Measurements from ENCODE around the gene HNRNPLL. TPM values are rescaled to one million over a fixed set of nuclear protein-coding genes. Genes with fewer than 3 reads are reported as not detected.

Gene HNRNPLL
- total and polyA plus RNA-seq, 10 donors = 4.8 to 53.4 (median 33.9) TPM

DNA sequence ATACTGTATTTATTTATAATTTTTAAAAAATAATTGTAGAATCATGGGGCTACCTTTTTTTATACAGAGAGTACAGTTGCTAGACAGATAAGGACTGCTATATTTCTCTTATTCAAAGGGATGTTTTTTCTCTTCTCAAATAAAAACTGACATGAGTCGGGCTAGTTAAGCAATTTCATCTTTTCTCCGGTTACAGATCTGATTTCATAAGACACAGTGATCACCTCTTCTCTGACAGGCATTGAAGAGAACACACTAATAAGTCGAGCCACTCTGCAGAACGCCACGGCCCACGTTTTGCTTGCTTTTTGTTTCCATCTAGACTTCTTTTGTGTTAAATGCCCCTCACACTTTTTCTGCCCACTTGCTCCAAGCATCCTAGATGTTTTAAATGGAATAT lies 85.4 kb downstream of the HNRNPLL start:
- no peaks in the 10 kb centered on the region for H3K36me3 ChIP-seq
- TF ChIP-seq CTCF (IDR thresholded peaks at IDR 0.05 in 8 of 11, conservative IDR thresholded peaks at IDR 0.05 in 3 of 11) = no peak
- no peak for TF ChIP-seq POLR2AphosphoS5 (IDR thresholded peaks at IDR 0.05)
- TF ChIP-seq POLR2A (IDR thresholded peaks at IDR 0.05) = no peak
- H3K27ac ChIP-seq = no peak overlapping the region
- no peak for DNase-seq
- H3K4me3 ChIP-seq = no peak overlapping the region
- peaks cover 0 to 5% (median 0%) of the 10 kb centered on the region in 6 donors for H3K4me1 ChIP-seq
- no peaks in the 10 kb centered on the region for H3K27me3 ChIP-seq (replicated peaks in 1 of 7)
- intact Hi-C loops (cut with DNase I; ENCODE audit: low total_unique reads) = no loop called here
- no peaks in the 10 kb centered on the region for H3K9me3 ChIP-seq
- 70 to 89% (median 78%) methylated on average over 6 of the region's 6 CpGs for WGBS, 5 donors

DNA sequence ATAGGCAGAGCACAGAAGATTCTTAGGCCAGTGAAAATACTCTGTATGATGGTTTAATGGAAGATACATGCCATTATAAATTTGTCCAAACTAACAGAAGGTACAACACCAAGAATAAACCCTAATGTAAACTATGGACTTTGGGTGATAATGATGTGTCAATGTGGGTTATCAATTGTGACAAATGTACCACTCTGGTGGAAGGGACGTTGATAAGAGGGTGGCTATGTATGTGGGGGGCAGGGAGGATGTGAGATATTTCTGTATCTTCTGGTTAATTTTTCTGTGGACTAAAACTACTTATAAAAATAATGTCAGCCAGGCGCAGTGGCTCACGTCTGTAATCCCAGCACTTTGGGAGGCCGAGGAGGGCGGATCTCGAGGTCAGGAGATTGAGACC lies 86.2 kb downstream of the HNRNPLL start:
- Histone ChIP-seq H3K27me3 (replicated peaks in 1 of 7) (no peaks in the 10 kb centered on the region), H3K4me1 (peaks cover 0 to 6% (median 0%) of the 10 kb centered on the region in 6 donors), H3K4me3 (no peak overlapping the region), H3K36me3 (no peaks in the 10 kb centered on the region), H3K27ac (no peak overlapping the region), H3K9me3 (no peaks in the 10 kb centered on the region)
- no peak for DNase-seq
- intact Hi-C loops (cut with DNase I; ENCODE audit: low total_unique reads) = no loop called here
- WGBS, 5 donors = 67 to 84% (median 78%) methylated on average over 6 of the region's 6 CpGs
- TF ChIP-seq CTCF (IDR thresholded peaks at IDR 0.05 in 8 of 11, conservative IDR thresholded peaks at IDR 0.05 in 3 of 11) (no peak), POLR2AphosphoS5 (IDR thresholded peaks at IDR 0.05) (no peak), POLR2A (IDR thresholded peaks at IDR 0.05) (no peak)

GRCh38 chr2:38516122-38516521 lies 86.6 kb downstream of the HNRNPLL start:
- Histone ChIP-seq H3K27me3 (replicated peaks in 1 of 7) (no peaks in the 10 kb centered on the region), H3K27ac (no peak overlapping the region), H3K4me1 (peaks cover 0 to 6% (median 0%) of the 10 kb centered on the region in 6 donors), H3K36me3 (no peaks in the 10 kb centered on the region), H3K9me3 (no peaks in the 10 kb centered on the region), H3K4me3 (no peak overlapping the region)
- intact Hi-C loops (cut with DNase I; ENCODE audit: low total_unique reads) = no loop called here
- 80 to 91% (median 85%) methylated on average over 3 of the region's 3 CpGs for WGBS, 5 donors
- TF ChIP-seq POLR2A (IDR thresholded peaks at IDR 0.05) (no peak), CTCF (IDR thresholded peaks at IDR 0.05 in 8 of 11, conservative IDR thresholded peaks at IDR 0.05 in 3 of 11) (no peak), POLR2AphosphoS5 (IDR thresholded peaks at IDR 0.05) (no peak)
- DNase-seq = no peak

GRCh38 chr2:38515155-38516074 lies 87.3 kb downstream of the HNRNPLL start:
- Histone ChIP-seq H3K4me1 (peaks cover 0 to 6% (median 0%) of the 10 kb centered on the region in 6 donors), H3K9me3 (no peaks in the 10 kb centered on the region), H3K27me3 (replicated peaks in 1 of 7) (no peaks in the 10 kb centered on the region), H3K4me3 (no peak overlapping the region), H3K36me3 (no peaks in the 10 kb centered on the region), H3K27ac (peak overlapping the region in 1 of 8 donors; percentile 1)
- WGBS, 5 donors = 82 to 87% (median 84%) methylated on average over 26 of the region's 26 CpGs
- TF ChIP-seq POLR2AphosphoS5 (IDR thresholded peaks at IDR 0.05) = peak in 1 of 3 donors; percentile 37
- TF ChIP-seq CTCF (IDR thresholded peaks at IDR 0.05 in 8 of 11, conservative IDR thresholded peaks at IDR 0.05 in 3 of 11) = no peak
- no peak for TF ChIP-seq POLR2A (IDR thresholded peaks at IDR 0.05)
- intact Hi-C loops (cut with DNase I; ENCODE audit: low total_unique reads) = no loop called here
- DNase-seq = no peak
